HepG2 (cell line): ENCODE results near the gene HIVEP2. TPM values are rescaled to one million over a fixed set of nuclear protein-coding genes. Genes with fewer than 3 reads are reported as not detected.

Experiments
- HDAC2 ChIP-seq: sonication (generic); formaldehyde crosslinking; IDR thresholded peaks from 2 replicates; pipeline ENCODE4 v1.4.0; 2020; ENCODE audit warnings: missing genetic modification reagents
- HMGXB4 ChIP-seq, 2 experiments: sonication (generic) in 1 of 2; formaldehyde crosslinking in 1 of 2; IDR thresholded peaks; 2 replicates each; pipeline versions ENCODE4 v1.4.0 to v1.6.1; 2018 to 2020; ENCODE audit warnings: missing genetic modification reagents in 2 of 2, borderline replicate concordance in 1 of 2, low read depth in 1 of 2, mild to moderate bottlenecking in 1 of 2, missing biosample characterization in 1 of 2
- HNRNPLL ChIP-seq: fragments of 200-400 bp; formaldehyde crosslinking; IDR thresholded peaks from 2 replicates; pipeline ENCODE4 v1.6.1; 2017; ENCODE audit warnings: mild to moderate bottlenecking, low read depth, low read length; ENCODE audit not compliant: poor library complexity, severe bottlenecking
- KLF13 ChIP-seq: sonication (generic); formaldehyde crosslinking; IDR thresholded peaks from 2 replicates; pipeline ENCODE4 v1.4.0; 2020; ENCODE audit warnings: mild to moderate bottlenecking, missing genetic modification reagents
- MATR3 ChIP-seq: sonication (generic); formaldehyde crosslinking; IDR thresholded peaks from 2 replicates; pipeline ENCODE4 v1.4.0; 2020; ENCODE audit warnings: missing genetic modification reagents
- MEIS2 ChIP-seq: sonication (generic); formaldehyde crosslinking; IDR thresholded peaks from 2 replicates; pipeline ENCODE4 v1.9.0; 2021; ENCODE audit warnings: mild to moderate bottlenecking, missing genetic modification reagents
- MIXL1 ChIP-seq: IDR thresholded peaks from 2 replicates; pipeline ENCODE4 v1.6.1; 2016
- PAF1 ChIP-seq: IDR thresholded peaks from 2 replicates; pipeline ENCODE4 v1.6.1; 2016; ENCODE audit warnings: missing genetic modification reagents, missing compliant biosample characterization
- TEF ChIP-seq: sonication (generic); formaldehyde crosslinking; IDR thresholded peaks from 2 replicates; pipeline ENCODE4 v1.5.0; 2020; ENCODE audit warnings: missing genetic modification reagents
- TFAP4 ChIP-seq: sonication (generic); IDR thresholded peaks from 2 replicates; pipeline ENCODE4 v1.6.1; 2016; ENCODE audit warnings: low read depth, borderline replicate concordance
- TOPORS ChIP-seq: sonication (generic); formaldehyde crosslinking; IDR thresholded peaks from 2 replicates; pipeline ENCODE4 v1.8.0; 2023; ENCODE audit warnings: mild to moderate bottlenecking, missing genetic modification reagents
- ZBTB42 ChIP-seq: sonication (generic); formaldehyde crosslinking; IDR thresholded peaks from 2 replicates; pipeline ENCODE4 v1.5.0; 2020; ENCODE audit warnings: mild to moderate bottlenecking, missing genetic modification reagents
- ZNF329 ChIP-seq: sonication (generic); formaldehyde crosslinking; IDR thresholded peaks from 2 replicates; pipeline ENCODE4 v1.9.0; 2021; ENCODE audit warnings: low read depth, mild to moderate bottlenecking, missing genetic modification reagents
- ZNF362 ChIP-seq: sonication (generic); formaldehyde crosslinking; IDR thresholded peaks from 2 replicates; pipeline ENCODE4 v1.4.0; 2020; ENCODE audit warnings: missing genetic modification reagents, mild to moderate bottlenecking, borderline replicate concordance
- ZNF451 ChIP-seq: sonication (generic); formaldehyde crosslinking; IDR thresholded peaks from 2 replicates; pipeline ENCODE4 v1.5.0; 2020; ENCODE audit warnings: mild to moderate bottlenecking, missing genetic modification reagents
- ZNF496 ChIP-seq: sonication (generic); formaldehyde crosslinking; IDR thresholded peaks from 2 replicates; pipeline ENCODE4 v1.8.1; 2023; ENCODE audit warnings: mild to moderate bottlenecking, moderate library complexity, missing genetic modification reagents; ENCODE audit not compliant: insufficient replicate concordance
- ZNF543 ChIP-seq: sonication (generic); formaldehyde crosslinking; IDR thresholded peaks from 2 replicates; pipeline ENCODE4 v1.4.0; 2020; ENCODE audit warnings: mild to moderate bottlenecking, missing genetic modification reagents
- ZNF615 ChIP-seq: sonication (generic); formaldehyde crosslinking; IDR thresholded peaks from 2 replicates; pipeline ENCODE4 v1.5.0; 2020; ENCODE audit warnings: mild to moderate bottlenecking, missing genetic modification reagents, borderline replicate concordance
- polyA plus RNA-seq, 8 experiments: library from polyadenylated mRNA; depleted of rRNA in 3 of 8; stranded (reverse) in 7 of 8; unstranded in 1 of 8; fragments of >200 nt; fragmentation: Illumina TruSeq in 4 of 8; extraction: Trizol in 4 of 8; gene quantifications; 2 replicates each; pipeline versions ENCODE4 v1.2.1 to v1.2.3, GENCODE V29; 2011 to 2016; ENCODE audit warnings: low read depth in 4 of 8, missing spikeins in 1 of 8, mixed read lengths in 1 of 8; ENCODE audit not compliant: insufficient read depth in 1 of 8
- total RNA-seq, 5 experiments: library from RNA; depleted of rRNA; stranded (reverse); fragments of >200 nt; fragmentation: Illumina TruSeq; extraction: Trizol; gene quantifications; 2 replicates each; pipeline ENCODE4 v1.2.3, GENCODE V29; 2016; ENCODE audit warnings: low read depth in 1 of 5
- TF ChIP-seq, protein P1 (sequence below): sonication (generic); formaldehyde crosslinking; IDR thresholded peaks from 2 replicates; pipeline ENCODE4 v1.8.1; 2023; ENCODE audit warnings: mild to moderate bottlenecking, moderate library complexity, missing genetic modification reagents
- TF ChIP-seq, protein P2 (sequence below): fragments of 450-650 bp; IDR thresholded peaks from 2 replicates; pipeline ENCODE4 v1.6.1; 2017; ENCODE audit warnings: mild to moderate bottlenecking

Gene HIVEP2
- total and polyA plus RNA-seq, 2 of the 13 experiments (the other 11 are each of a cell fraction or from before 2014, with no cell fraction given), result 3.4 to 12.9 TPM

GRCh38 chr6:142845624-142846458 is 99.1 kb downstream of the HIVEP2 start (continued):
- TF ChIP-seq ZNF329 (CRISPR knock-in tag) (no peak), HNRNPLL (peak; percentile 66), TOPORS (no peak; the same call in 1 of the 2 replicates), TFAP4 (peak; percentile 90), ZNF615 (CRISPR knock-in tag) (no peak), ZBTB42 (CRISPR knock-in tag) (0 out of 2 replicates have a peak, but pooled peaks have one; percentile 80), PAF1 (CRISPR knock-in tag) (no peak), HMGXB4 (CRISPR knock-in tag; IDR thresholded peaks at IDR 0.05; ENCODE audit: borderline replicate concordance in 1 of 2, low read depth in 1 of 2) (peak; percentile 90 to 94), MIXL1 (CRISPR knock-in tag) (peak; percentile 87), MEIS2 (CRISPR knock-in tag) (peak; percentile 99), MATR3 (no peak), KLF13 (CRISPR knock-in tag) (no peak), ZNF451 (CRISPR knock-in tag) (peak; percentile 49; the same call in 1 of the 2 replicates), TEF (CRISPR knock-in tag) (no peak), ZNF543 (peak; percentile 66; the same call in 1 of the 2 replicates), HDAC2 (peak; percentile 98), ZNF496 (CRISPR knock-in tag) (no peak), ZNF362 (CRISPR knock-in tag) (peak; percentile 65; the same call in 1 of the 2 replicates)
- TF ChIP-seq, protein P1, sequence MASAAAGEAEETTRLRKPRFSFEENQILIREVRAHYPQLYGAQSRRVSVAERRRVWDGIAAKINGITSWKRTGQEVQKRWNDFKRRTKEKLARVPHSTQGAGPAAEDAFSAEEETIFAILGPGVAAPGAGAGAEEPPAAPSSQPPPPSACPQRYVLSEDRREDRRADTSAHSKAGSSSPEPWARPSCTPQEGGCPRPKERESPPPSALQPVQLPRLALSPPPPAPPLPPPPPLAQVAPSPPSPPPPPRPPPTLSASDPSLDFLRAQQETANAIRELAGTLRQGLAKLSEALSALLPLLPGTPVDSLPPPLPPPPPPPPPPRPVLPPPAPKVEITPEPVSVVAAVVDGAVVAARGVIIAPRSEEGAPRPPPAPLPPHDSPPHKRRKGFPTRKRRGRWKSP (CRISPR knock-in tag), result peak; percentile 68; the same call in 1 of the 2 replicates
- TF ChIP-seq, protein P2, sequence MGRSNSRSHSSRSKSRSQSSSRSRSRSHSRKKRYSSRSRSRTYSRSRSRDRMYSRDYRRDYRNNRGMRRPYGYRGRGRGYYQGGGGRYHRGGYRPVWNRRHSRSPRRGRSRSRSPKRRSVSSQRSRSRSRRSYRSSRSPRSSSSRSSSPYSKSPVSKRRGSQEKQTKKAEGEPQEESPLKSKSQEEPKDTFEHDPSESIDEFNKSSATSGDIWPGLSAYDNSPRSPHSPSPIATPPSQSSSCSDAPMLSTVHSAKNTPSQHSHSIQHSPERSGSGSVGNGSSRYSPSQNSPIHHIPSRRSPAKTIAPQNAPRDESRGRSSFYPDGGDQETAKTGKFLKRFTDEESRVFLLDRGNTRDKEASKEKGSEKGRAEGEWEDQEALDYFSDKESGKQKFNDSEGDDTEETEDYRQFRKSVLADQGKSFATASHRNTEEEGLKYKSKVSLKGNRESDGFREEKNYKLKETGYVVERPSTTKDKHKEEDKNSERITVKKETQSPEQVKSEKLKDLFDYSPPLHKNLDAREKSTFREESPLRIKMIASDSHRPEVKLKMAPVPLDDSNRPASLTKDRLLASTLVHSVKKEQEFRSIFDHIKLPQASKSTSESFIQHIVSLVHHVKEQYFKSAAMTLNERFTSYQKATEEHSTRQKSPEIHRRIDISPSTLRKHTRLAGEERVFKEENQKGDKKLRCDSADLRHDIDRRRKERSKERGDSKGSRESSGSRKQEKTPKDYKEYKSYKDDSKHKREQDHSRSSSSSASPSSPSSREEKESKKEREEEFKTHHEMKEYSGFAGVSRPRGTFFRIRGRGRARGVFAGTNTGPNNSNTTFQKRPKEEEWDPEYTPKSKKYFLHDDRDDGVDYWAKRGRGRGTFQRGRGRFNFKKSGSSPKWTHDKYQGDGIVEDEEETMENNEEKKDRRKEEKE, result no peak
